UCSD-AML1 (cell line): ENCODE results near the gene CFAP107.
"Not testable (repeated sequence)": the region's sequence is repeated elsewhere in the genome, so short reads cannot be mapped to it uniquely, and the experiment has no call there.

Source experiments
- DNase-seq: peaks from one replicate; lab custom pipeline; 2025; ENCODE audit not compliant: unreplicated experiment; lab: John Stamatoyannopoulos, UW

Gene CFAP107

DNA sequence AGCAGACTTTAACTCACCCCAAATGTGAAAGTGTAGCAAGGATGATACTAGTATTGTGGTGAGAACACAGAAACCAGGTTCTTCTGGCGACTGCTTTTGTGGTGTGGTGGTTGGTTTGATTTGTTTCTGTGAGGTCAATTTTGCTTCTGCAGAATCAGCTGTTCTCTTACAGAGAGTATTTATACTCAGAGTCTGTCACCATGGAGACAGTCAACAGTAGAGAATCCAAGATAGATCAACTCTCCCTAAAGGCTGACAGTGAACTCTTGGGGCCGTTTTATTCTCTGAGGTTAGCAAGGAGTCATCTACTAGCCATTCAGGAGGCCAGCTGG, at the start of gene CFAP107:
Gene CFAP107, plus strand, starts transcription at position 209 of the 332 bp plus-strand sequence. CDS start 231 bp downstream, outside the sequence.
- no peak for DNase-seq

GRCh38 chr1:12696658-12697057, 49.3 kb upstream of the CFAP107 start:
- DNase-seq: no peak

- DNase-seq: no peak
Measured at GRCh38 chr1:12697397-12697796, 48.6 kb upstream of the CFAP107 start.

GRCh38 chr1:12703821-12704451, 42.1 kb upstream of the CFAP107 start:
- DNase-seq: no peak

GRCh38 chr1:12706061-12706460, 39.9 kb upstream of the CFAP107 start:
- no peak for DNase-seq

GRCh38 chr1:12708396-12709090, 37.5 kb upstream of the CFAP107 start:
- DNase-seq: no peak

DNA sequence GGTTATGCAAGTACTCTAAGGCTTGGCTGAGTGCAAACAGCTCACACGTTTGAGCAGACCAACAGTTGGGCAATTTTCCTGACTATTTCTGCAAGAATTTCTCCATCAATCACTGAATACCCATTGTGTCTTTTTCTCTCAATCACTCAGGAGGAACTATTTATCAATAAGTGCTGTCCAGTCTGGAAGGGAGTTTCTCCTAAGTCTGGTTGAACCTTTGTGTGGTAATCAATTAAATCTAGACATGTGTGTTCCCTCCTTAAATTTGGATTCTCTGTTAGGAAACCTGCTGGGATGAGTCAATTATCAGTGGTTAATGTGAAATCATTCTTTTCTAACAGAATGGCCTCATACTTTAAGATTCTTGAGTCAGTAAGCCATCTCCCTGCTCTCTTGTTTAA, 36.9 kb upstream of the CFAP107 start:
- DNase-seq: no peak

- DNase-seq: no peak
Measured at GRCh38 chr1:12709696-12710095, 36.3 kb upstream of the CFAP107 start.

DNA sequence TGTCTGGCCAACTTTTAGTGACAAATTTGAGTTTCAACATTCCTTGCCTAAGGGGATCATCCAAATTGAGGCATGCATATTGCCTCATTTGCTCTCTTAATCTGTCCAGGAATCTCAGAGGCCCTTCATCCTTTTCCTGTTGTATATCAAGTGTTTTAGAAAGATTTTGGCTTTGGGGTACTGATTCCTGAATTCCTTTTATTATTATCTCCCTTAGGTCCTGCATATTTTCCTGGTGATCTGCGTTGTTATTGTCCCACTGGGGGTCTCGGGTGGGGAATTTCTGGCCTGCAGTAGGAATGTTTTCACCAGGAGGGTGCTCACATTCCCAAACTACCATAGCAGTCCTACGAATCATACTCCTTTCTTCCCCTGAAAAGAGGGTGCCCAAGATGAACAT, 34.5 kb upstream of the CFAP107 start:
- no peak for DNase-seq

GRCh38 chr1:12712076-12712475, 33.9 kb upstream of the CFAP107 start:
- no peak for DNase-seq

DNA sequence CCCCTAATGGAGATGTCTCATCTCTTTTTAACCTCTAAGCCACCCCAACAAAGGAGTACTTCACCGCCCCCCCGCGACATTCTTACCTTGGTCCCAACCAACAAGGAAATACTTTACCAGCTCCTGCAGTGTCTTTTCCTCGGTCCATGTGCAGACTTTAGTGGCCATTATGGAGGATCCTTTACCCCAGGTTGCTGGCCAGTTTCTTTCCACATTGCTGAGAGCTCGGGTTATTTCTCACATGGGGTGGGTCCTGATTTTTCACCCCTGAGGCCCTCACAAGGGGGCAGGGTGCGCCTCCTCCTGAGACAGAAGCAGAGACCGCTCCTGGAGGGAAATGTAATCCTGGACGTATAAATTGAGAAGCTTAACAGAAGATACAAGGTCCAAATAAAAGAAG, 33.1 kb upstream of the CFAP107 start:
- no peak for DNase-seq

DNA sequence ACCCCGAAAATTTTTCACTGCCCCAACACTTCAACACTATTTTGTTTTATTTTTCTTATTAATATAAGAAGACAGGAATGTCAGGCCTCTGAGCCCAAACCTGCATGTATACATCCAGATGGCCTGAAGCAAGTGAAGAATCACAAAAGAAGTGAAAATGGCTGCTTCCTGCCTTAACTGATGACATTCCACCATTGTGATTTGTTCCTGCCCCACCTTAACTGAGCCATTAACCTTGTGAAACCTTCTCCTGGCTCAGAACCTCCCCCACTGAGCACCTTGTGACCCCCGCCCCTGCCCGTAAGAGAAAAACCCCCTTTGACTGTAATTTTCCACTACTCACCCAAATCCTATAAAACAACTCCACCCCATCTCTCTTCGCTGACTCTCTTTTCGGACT, 32.3 kb upstream of the CFAP107 start:
- not testable (repeated sequence) for DNase-seq

- DNase-seq: no peak
Measured at GRCh38 chr1:12714710-12715475, 31.1 kb upstream of the CFAP107 start.

DNA sequence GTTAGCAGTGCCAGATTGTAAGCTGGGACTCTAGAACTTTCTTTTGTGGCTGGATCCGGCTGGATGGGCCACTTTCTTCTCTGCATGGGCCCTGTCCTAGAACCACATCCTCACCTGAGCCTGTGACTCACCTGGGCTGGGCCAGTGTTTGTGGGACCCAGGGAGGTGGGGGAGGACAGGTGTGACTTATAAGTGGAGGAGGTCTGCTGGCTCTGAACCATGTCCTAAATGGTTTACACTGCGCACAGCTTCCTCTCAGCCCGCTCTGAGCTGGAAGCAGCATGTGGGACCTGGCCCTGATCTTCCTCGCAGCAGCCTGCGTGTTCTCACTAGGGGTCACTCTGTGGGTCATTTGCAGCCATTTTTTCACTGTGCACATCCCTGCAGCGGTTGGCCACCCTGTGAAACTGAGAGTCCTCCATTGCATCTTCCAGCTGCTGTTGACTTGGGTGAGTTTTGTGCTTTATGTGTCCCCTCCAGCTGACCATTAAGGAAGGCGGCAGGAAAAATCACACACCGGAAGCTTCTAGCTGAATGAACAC, 30.0 kb upstream of the CFAP107 start, which contains the start of gene AADACL3:
Gene AADACL3, plus strand, starts transcription at position 215 of the 542 bp plus-strand sequence. Its CDS starts 67 bp downstream, at position 282.
- no peak for DNase-seq

DNA sequence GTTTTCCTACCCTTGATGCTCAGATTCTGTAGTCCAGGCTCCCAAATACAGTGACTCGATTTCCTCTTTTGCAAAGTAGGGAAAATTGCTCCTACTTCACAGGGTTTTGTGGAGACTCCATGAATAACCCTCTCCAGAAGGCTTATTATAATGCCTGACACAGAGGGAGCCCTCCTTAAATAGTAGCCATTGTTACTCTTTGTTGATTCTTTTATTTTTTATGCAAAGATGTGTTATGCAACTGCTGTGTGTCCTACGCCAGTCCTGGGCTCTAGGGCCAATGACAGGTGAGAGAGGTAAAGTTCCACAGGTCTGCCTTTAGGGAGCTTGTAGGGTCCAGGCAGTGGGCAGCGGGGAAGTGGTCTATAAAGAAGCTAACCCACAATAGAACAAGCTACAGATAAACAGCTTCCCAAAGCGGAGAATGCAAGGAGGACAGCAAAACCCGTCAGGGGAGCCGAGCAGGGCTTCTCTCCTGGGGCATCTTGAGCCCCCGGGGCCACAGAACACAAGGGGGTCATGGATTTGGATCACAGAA, 28.6 kb upstream of the CFAP107 start:
- no peak for DNase-seq

- no peak for DNase-seq
Measured at GRCh38 chr1:12722626-12723025, 23.4 kb upstream of the CFAP107 start.

DNA sequence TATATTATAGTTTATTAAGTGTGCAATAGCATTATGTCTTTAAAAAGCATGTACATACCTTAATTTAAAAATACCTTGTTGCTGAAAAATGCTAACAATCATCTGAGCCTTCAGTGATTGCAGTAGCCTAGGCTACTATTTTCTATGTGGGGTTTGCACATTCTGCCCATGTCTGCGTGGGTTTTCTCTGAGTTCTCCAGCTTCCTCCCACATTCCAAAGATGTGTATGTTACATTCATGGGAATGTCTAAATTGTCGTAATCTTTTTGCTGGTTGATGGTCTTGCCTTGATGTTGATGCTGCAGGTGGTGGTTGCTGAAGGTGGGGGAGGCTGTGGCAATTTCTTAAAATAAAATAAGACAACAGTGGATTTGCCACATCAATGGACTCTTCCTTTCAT, 17.6 kb upstream of the CFAP107 start:
- no peak for DNase-seq

DNA sequence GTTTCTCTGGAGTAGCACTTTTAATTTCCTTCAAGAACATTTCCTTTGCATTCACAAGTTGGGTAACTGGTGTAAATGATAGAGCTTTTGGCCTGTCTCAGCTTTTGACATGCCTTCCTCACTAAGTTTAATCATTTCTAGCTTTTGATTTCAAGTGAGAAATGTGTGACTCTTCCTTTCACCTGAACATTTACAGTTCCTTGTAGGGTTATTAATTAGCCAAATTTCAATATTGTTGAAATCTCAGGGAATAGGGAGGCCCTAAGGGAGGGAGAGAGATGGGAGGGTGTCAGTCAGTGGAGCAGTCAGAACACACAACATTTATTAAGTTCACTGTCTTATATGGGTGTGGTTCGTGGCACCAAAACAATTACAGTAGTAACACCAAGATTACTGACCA, 15.8 kb upstream of the CFAP107 start:
- no peak for DNase-seq

- not testable (repeated sequence) for DNase-seq
Measured at GRCh38 chr1:12731084-12731483, 14.9 kb upstream of the CFAP107 start.

DNA sequence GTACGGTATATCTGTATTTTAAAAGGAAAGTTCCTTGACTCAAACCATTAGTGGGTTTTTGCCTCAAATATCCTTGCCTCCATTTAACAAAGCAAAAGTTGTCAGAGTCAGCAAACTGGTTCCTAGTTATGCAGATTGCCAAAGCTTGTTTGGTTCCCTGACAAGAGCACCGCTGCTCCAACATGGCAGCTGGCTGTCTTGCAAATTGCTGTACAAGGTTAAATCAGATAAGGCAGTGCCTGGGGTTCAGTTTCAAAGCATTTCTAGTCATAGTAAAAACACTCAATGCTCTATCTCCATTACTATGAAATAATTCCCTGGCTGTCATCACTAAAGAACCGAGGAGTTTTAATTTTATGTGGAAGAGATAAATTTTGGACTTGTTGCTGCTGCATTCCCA, 11.3 kb upstream of the CFAP107 start:
- no peak for DNase-seq

- no peak for DNase-seq
Measured at GRCh38 chr1:12738934-12739333, 7.1 kb upstream of the CFAP107 start.

GRCh38 chr1:12739613-12740012, 6.4 kb upstream of the CFAP107 start:
- DNase-seq: no peak
